NOMO-1 (cell line): ENCODE results near the gene LDB1.
A peak's percentile ranks its signal among the peaks of the same experiment; 100 is the strongest.

Source experiments
- DNase-seq, 2 experiments: peaks; one replicate each; lab custom pipeline; 2025; ENCODE audit not compliant: unreplicated experiment in 2 of 2; lab: John Stamatoyannopoulos, UW

Gene LDB1

GRCh38 chr10:102065561-102066398 is 54.4 kb downstream of the LDB1 start:
- DNase-seq = peak in 1 of 2 experiments; percentile 16

DNA sequence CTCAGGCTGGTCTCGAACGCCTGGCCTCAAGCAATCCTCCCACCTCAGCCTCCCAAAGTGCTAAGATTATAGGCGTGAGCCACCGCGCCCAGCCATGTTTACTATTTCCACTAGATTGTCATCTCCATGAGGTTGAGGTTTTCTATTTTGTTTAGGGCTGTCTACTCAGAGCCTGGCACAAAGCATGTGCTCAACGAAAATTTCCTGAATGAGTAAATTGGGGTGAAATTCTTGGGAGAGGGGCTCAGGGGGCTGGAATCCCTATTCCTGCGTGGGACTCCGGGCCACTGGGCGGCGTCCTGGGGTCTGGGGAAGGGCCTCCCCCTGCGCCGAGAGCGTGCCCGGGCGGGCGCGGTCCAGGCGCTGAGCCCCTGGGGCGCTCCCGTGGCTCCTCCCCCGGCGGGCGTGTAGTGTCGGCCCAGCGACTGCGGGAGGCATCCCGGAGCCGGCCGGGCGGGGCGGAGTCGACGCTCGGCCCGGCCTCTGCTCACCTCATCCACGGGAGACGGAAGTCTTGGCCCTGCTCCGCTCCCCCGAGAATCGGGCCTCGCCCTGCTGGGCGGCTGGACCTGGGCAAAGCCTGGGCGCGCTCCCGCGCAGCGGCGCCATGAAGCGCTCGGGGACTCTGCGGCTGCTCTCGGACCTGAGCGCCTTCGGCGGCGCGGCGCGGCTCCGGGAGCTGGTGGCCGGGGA is 55.2 kb downstream of the LDB1 start, which contains the start of gene HPS6:
HPS6 (plus strand) TSS at position 482 of the 693 bp plus-strand sequence; CDS start at position 608, 126 bp downstream.
- DNase-seq = peak; percentile 87 to 96

DNA sequence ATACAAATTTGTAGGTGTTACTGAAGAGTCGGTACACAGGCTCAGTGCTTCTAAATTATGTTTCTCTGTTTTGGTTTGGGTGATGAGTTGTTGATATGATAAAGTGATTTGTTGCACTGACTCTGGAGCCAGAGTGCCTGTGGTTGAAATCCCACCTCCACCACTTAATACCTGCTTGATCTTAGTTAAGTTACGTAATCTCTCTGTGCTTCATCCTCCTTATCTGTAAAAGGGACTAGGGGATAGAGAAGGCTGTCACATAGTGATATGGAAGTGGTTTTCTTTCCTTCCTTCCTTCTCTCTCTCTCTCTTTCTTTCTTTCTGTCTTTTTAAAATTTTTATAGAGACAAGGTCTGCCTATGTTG is 55.7 kb downstream of the LDB1 start:
- DNase-seq = no peak

- DNase-seq = no peak
Observed at GRCh38 chr10:102059987-102060386, 60.2 kb downstream of the LDB1 start.
